ENCODE results near the gene SMPD2.
A peak's percentile ranks its signal among the peaks of the same experiment; 100 is the strongest.
"Not testable (repeated sequence)": the region's sequence is repeated elsewhere in the genome, so short reads cannot be mapped to it uniquely, and the experiment has no call there.

The SMPD2 gene

GRCh38 chr6:109455437-109456110 lies 15.1 kb downstream of the SMPD2 start, which contains the start of gene MICAL1:
TSS of gene MICAL1 (minus strand) at chr6:109455772. CDS start at chr6:109454196, 1,576 bp downstream.
- peak within 1 kb of the TSS; percentile 84 for H3K27ac ChIP-seq
- TF ChIP-seq ZFX (IDR thresholded peaks at IDR 0.05) (no peak), CTCF (conservative IDR thresholded peaks at IDR 0.05) (no peak; the same call in 1 of the 2 replicates)

DNA sequence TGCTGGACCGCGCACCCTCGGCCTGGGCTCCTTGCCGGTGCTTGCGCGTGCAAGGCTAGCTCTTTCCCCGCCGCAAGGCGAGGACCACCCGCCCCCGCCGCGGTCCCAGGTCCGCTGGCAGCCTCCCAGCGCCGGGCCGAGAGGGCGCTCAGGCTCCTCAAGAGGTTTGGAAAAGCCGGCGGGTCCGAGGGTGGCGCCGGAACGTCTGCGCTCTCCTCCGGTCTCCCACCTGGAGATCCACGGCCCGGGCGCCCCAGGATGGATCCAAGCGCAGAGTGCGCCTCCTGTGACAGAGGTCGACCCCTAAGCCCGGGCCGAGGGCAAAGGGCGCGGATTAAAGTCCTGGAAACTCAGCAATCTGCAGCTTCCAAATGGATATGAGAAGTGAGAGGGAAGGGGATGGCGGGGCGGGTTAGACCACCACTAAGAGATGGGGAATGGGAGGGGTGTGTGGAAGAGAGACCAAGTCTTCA lies 15.6 kb downstream of the SMPD2 start:
- peak overlapping the region; percentile 84 for H3K27ac ChIP-seq
- TF ChIP-seq CTCF (conservative IDR thresholded peaks at IDR 0.05), result no peak; the same call in 1 of the 2 replicates
- no peak for TF ChIP-seq ZFX (IDR thresholded peaks at IDR 0.05)

DNA sequence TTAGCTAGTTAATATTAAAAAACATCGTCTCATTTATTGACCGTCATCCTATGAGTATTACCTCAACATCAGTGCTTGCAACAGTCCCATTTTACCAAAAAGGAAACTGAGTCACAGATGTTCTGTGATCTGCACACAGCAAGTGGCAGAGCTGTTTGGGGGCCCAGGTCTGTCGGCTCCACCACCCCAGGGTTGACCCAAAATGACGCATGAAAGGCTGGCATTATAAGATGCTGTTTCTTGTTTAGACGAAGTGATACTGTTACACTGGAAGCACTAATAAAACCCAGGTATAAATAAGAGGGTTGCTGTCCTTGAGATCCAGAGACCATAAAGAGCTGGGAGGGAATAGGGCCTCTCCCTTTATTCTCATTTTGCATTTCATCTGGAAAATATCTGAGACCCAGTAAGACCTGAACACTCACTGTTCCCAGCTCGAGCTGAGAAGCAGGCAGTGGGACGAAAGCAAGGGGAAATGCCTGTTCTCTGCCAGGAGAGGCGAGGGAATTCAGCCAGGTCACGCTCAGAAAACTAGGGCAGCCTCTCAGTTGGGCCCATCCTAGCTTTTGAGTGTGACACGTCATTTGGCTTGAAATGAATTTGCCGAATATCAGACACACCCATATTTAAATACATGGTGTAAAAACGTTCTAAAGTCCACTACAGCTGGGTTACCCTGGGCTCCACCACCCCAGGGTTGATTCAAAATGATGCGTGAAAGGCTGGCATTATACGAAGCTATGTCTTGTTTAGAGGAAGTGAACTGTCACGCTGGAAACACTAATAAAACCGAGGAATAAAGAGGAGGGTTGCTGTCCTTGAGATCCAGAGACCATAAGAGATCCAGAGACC lies 16.4 kb downstream of the SMPD2 start:
- H3K27ac ChIP-seq, result peak overlapping the region; percentile 84
- TF ChIP-seq CTCF (conservative IDR thresholded peaks at IDR 0.05) (no peak), ZFX (IDR thresholded peaks at IDR 0.05) (no peak)

- TF ChIP-seq CTCF (conservative IDR thresholded peaks at IDR 0.05), result no peak
- TF ChIP-seq ZFX (IDR thresholded peaks at IDR 0.05), result no peak
- H3K27ac ChIP-seq, result peak overlapping the region; percentile 84; the same call in 1 of the 2 replicates
These were observed 17.1 kb downstream of the SMPD2 start for GRCh38 chr6:109457562-109457996.

DNA sequence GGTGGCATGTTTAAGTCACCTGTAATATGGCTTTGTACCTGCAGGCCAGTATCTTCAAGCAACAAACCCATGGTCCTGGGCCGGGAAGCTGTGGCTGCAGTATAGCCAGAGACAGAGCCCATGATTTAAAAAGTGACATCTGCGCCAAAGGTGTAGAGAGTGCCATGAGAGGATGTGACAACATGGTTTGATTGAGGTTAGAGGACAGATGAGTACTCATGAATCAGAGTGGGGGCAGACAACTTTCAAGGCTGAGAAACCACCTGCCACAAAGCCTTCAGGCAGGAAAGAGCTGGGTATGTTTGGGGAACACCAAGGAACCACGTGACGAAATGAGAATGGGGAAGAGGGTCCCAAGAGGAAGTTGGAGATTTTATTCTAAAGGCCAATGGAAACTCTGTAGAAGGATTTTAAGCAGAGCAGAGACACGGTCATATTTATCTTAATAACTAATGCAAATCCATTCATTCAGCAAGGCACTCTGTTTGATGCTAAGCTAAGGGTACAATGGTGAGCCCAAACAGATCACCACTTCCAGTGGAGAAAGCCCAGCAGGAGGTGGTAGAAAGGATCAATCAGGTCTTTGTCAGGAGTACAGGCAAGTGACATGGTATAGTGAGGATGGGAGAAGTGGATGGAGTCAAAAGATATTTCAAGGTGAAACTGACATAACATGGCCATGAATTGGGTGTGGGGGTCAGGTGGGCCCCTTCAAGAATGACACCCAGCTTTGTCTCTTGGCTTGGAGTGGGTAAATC lies 18.4 kb downstream of the SMPD2 start:
- H3K27ac ChIP-seq, result peak overlapping the region; percentile 84; the same call in 1 of the 2 replicates
- no peak for TF ChIP-seq ZFX (IDR thresholded peaks at IDR 0.05)
- no peak for TF ChIP-seq CTCF (conservative IDR thresholded peaks at IDR 0.05)

GRCh38 chr6:109460161-109460829 lies 19.8 kb downstream of the SMPD2 start:
- H3K27ac ChIP-seq, result no peak overlapping the region
- TF ChIP-seq ZFX (IDR thresholded peaks at IDR 0.05) (no peak), CTCF (conservative IDR thresholded peaks at IDR 0.05) (no peak)

GRCh38 chr6:109461205-109461604 lies 20.7 kb downstream of the SMPD2 start:
- not testable (repeated sequence) for H3K27ac ChIP-seq

Data from C4-2B (cell line).